Measurements from ENCODE around the gene FERMT1. TPM values are rescaled to one million over a fixed set of nuclear protein-coding genes. Genes with fewer than 3 reads are reported as not detected.
"Not testable (repeated sequence)": the region's sequence is repeated elsewhere in the genome, so short reads cannot be mapped to it uniquely, and the experiment has no call there.

Gene FERMT1
- total RNA-seq, 1 experiment from 2014 or later = 14.3 TPM

- H3K4me3 ChIP-seq (ENCODE audit: insufficient read depth, low read depth, low read length) = no peak overlapping the region
- no peaks in the 10 kb centered on the region for H3K27me3 ChIP-seq (ENCODE audit: control insufficient read depth, insufficient read depth, low read length)
- no peak for DNase-seq
- H3K36me3 ChIP-seq (replicated peaks; ENCODE audit: control insufficient read depth, insufficient read depth, low read length) = no peaks in the 10 kb centered on the region
Observed at GRCh38 chr20:6069669-6070068, 53.2 kb downstream of the FERMT1 start.

- no peak for DNase-seq
- Histone ChIP-seq H3K36me3 (replicated peaks; ENCODE audit: control insufficient read depth, insufficient read depth, low read length) (no peaks in the 10 kb centered on the region), H3K27me3 (ENCODE audit: control insufficient read depth, insufficient read depth, low read length) (no peaks in the 10 kb centered on the region), H3K4me3 (ENCODE audit: insufficient read depth, low read depth, low read length) (no peak overlapping the region)
Observed at GRCh38 chr20:6067763-6068318, 55.0 kb downstream of the FERMT1 start.

- Histone ChIP-seq H3K36me3 (replicated peaks; ENCODE audit: control insufficient read depth, insufficient read depth, low read length) (no peaks in the 10 kb centered on the region), H3K27me3 (ENCODE audit: control insufficient read depth, insufficient read depth, low read length) (no peaks in the 10 kb centered on the region), H3K4me3 (ENCODE audit: insufficient read depth, low read depth, low read length) (no peak overlapping the region)
- DNase-seq = no peak
Observed at GRCh38 chr20:6066582-6066981, 56.2 kb downstream of the FERMT1 start.

GRCh38 chr20:6061544-6061943, 61.3 kb downstream of the FERMT1 start:
- Histone ChIP-seq H3K4me3 (ENCODE audit: insufficient read depth, low read depth, low read length) (no peak overlapping the region), H3K27me3 (ENCODE audit: control insufficient read depth, insufficient read depth, low read length) (no peaks in the 10 kb centered on the region), H3K36me3 (replicated peaks; ENCODE audit: control insufficient read depth, insufficient read depth, low read length) (no peaks in the 10 kb centered on the region)
- DNase-seq = no peak

- Histone ChIP-seq H3K27me3 (ENCODE audit: control insufficient read depth, insufficient read depth, low read length) (no peaks in the 10 kb centered on the region), H3K36me3 (replicated peaks; ENCODE audit: control insufficient read depth, insufficient read depth, low read length) (no peaks in the 10 kb centered on the region), H3K4me3 (ENCODE audit: insufficient read depth, low read depth, low read length) (no peak overlapping the region)
- no peak for DNase-seq
Observed at GRCh38 chr20:6060213-6060612, 62.6 kb downstream of the FERMT1 start.

- H3K36me3 ChIP-seq (replicated peaks; ENCODE audit: control insufficient read depth, insufficient read depth, low read length) = no peaks in the 10 kb centered on the region
- no peak overlapping the region for H3K4me3 ChIP-seq (ENCODE audit: insufficient read depth, low read depth, low read length)
- DNase-seq = no peak
- H3K27me3 ChIP-seq (ENCODE audit: control insufficient read depth, insufficient read depth, low read length) = peaks cover 2% of the 10 kb centered on the region; the same call in 1 of the 2 replicates
Observed at GRCh38 chr20:6058684-6059295, 64.0 kb downstream of the FERMT1 start.

GRCh38 chr20:6057691-6058090, 65.1 kb downstream of the FERMT1 start:
- H3K27me3 ChIP-seq (ENCODE audit: control insufficient read depth, insufficient read depth, low read length) = peaks cover 13% of the 10 kb centered on the region
- DNase-seq = no peak
- H3K4me3 ChIP-seq (ENCODE audit: insufficient read depth, low read depth, low read length) = no peak overlapping the region
- H3K36me3 ChIP-seq (replicated peaks; ENCODE audit: control insufficient read depth, insufficient read depth, low read length) = no peaks in the 10 kb centered on the region

- DNase-seq = no peak
- H3K4me3 ChIP-seq (ENCODE audit: insufficient read depth, low read depth, low read length) = no peak overlapping the region
- peaks cover 18% of the 10 kb centered on the region for H3K27me3 ChIP-seq (ENCODE audit: control insufficient read depth, insufficient read depth, low read length)
Observed at GRCh38 chr20:6057139-6057538, 65.7 kb downstream of the FERMT1 start.

GRCh38 chr20:6055981-6056569, 66.8 kb downstream of the FERMT1 start:
- H3K4me3 ChIP-seq (ENCODE audit: insufficient read depth, low read depth, low read length) = no peak overlapping the region
- H3K36me3 ChIP-seq (replicated peaks; ENCODE audit: control insufficient read depth, insufficient read depth, low read length) = no peaks in the 10 kb centered on the region
- DNase-seq = peak; percentile 42
- peaks cover 29% of the 10 kb centered on the region for H3K27me3 ChIP-seq (ENCODE audit: control insufficient read depth, insufficient read depth, low read length)

More at GRCh38 chr20:6057139-6057538, 65.7 kb downstream of the FERMT1 start:
- no peaks in the 10 kb centered on the region for H3K36me3 ChIP-seq (replicated peaks; ENCODE audit: control insufficient read depth, insufficient read depth, low read length)

GRCh38 chr20:6055161-6055783, 67.6 kb downstream of the FERMT1 start:
- Histone ChIP-seq H3K27me3 (ENCODE audit: control insufficient read depth, insufficient read depth, low read length) (peaks cover 35% of the 10 kb centered on the region), H3K36me3 (replicated peaks; ENCODE audit: control insufficient read depth, insufficient read depth, low read length) (no peaks in the 10 kb centered on the region), H3K4me3 (ENCODE audit: insufficient read depth, low read depth, low read length) (no peak overlapping the region)
- no peak for DNase-seq

GRCh38 chr20:6054689-6055051, 68.2 kb downstream of the FERMT1 start:
- peaks cover 35% of the 10 kb centered on the region for H3K27me3 ChIP-seq (ENCODE audit: control insufficient read depth, insufficient read depth, low read length)
- DNase-seq; H3K36me3 ChIP-seq (replicated peaks; ENCODE audit: control insufficient read depth, insufficient read depth, low read length); H3K4me3 ChIP-seq (ENCODE audit: insufficient read depth, low read depth, low read length): not testable (repeated sequence)

GRCh38 chr20:6053776-6054688, 68.8 kb downstream of the FERMT1 start, which contains the start of gene LRRN4:
LRRN4 (minus strand) TSS chr20:6054060; CDS start chr20:6052799, 1,261 bp downstream.
- Histone ChIP-seq H3K36me3 (replicated peaks; ENCODE audit: control insufficient read depth, insufficient read depth, low read length) (no peaks in the 10 kb centered on the region), H3K27me3 (ENCODE audit: control insufficient read depth, insufficient read depth, low read length) (peaks cover 35% of the 10 kb centered on the region), H3K4me3 (ENCODE audit: insufficient read depth, low read depth, low read length) (peak within 1 kb of the TSS; percentile 49)
- peak; percentile 74 for DNase-seq

- DNase-seq = no peak
- Histone ChIP-seq H3K27me3 (ENCODE audit: control insufficient read depth, insufficient read depth, low read length) (peaks cover 35% of the 10 kb centered on the region), H3K36me3 (replicated peaks; ENCODE audit: control insufficient read depth, insufficient read depth, low read length) (no peaks in the 10 kb centered on the region), H3K4me3 (ENCODE audit: insufficient read depth, low read depth, low read length) (peak overlapping the region; percentile 49)
Observed at GRCh38 chr20:6053064-6053775, 69.6 kb downstream of the FERMT1 start.

GRCh38 chr20:6051505-6051904, 71.3 kb downstream of the FERMT1 start:
- DNase-seq = peak; percentile 46
- Histone ChIP-seq H3K4me3 (ENCODE audit: insufficient read depth, low read depth, low read length) (peak overlapping the region; percentile 49), H3K27me3 (ENCODE audit: control insufficient read depth, insufficient read depth, low read length) (peaks cover 35% of the 10 kb centered on the region), H3K36me3 (replicated peaks; ENCODE audit: control insufficient read depth, insufficient read depth, low read length) (no peaks in the 10 kb centered on the region)
